WI38 (cell line): ENCODE data around the gene IFI16.
"Not testable (repeated sequence)": the region's sequence is repeated elsewhere in the genome, so short reads cannot be mapped to it uniquely, and the experiment has no call there.

ENCODE experiments used
- H3K4me3 ChIP-seq: 2 replicates; pipeline ENCODE4 v1.5.1; 2011; ENCODE audit warnings: low read depth, mild to moderate bottlenecking, control low read depth, low read length
- TF ChIP-seq, protein P1 (sequence below): IDR thresholded peaks from 2 replicates; pipeline ENCODE4 v1.5.1; 2012; ENCODE audit warnings: low read depth, mild to moderate bottlenecking, control low read depth, low read length

The IFI16 gene

DNA sequence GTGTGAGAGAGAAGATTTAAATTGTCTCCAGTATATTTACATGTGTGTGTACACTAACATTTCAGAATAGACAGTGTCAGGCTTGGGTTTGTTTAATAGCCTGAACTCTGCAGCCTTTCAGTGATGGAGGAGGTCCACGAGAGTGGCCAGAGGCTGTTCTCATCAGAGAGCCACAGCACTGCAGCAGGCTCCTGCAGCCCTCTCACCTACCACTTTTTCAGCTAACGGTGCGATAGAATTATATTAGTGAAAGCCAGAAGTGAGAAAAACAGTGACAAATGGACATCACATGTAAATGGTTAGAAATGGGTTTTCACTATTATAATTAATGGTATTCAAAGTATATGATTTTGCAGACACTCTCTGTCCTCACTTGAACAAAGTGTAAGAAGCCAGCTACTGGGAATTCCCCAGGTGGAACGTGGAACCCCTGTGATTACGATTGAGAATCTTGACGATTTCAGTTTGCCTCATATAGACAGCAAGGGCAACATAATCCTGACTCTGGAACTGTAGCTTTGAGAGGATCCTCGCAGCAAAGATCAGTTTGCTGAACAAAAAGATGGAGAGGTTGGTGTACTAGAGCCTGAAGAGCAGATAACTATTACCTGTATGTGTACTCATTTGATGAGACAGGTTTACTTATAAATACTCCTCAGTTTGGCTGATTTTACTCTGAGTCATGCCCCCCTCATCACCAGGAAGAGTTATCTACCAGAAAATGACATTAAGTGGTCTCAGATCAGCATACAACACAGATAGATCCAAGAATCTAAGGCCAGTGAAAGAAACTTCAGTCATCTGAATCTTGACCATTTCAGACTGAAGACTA is 31.4 kb downstream of the IFI16 start:
- TF ChIP-seq, protein P1, sequence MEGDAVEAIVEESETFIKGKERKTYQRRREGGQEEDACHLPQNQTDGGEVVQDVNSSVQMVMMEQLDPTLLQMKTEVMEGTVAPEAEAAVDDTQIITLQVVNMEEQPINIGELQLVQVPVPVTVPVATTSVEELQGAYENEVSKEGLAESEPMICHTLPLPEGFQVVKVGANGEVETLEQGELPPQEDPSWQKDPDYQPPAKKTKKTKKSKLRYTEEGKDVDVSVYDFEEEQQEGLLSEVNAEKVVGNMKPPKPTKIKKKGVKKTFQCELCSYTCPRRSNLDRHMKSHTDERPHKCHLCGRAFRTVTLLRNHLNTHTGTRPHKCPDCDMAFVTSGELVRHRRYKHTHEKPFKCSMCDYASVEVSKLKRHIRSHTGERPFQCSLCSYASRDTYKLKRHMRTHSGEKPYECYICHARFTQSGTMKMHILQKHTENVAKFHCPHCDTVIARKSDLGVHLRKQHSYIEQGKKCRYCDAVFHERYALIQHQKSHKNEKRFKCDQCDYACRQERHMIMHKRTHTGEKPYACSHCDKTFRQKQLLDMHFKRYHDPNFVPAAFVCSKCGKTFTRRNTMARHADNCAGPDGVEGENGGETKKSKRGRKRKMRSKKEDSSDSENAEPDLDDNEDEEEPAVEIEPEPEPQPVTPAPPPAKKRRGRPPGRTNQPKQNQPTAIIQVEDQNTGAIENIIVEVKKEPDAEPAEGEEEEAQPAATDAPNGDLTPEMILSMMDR = no peak
- H3K4me3 ChIP-seq = no peak overlapping the region

DNA sequence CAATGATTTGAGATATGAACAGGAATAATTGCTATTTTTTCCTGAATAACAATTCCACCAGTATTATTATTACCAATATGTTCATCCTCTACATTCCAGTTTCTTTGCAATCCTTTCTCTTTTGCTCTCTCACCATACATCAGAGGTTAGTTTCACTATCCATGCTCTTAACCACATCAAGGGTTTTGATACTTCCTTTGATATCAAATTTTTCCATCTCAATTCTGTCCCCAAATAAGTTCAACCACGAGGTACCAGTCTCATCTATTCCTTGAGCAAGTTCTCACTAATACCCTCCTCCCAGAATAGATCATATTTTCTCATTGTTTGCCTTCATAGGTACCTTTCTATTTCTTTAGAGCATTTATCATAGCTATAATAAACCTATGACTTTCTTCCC is 36.8 kb downstream of the IFI16 start:
- H3K4me3 ChIP-seq = not testable (repeated sequence)

DNA sequence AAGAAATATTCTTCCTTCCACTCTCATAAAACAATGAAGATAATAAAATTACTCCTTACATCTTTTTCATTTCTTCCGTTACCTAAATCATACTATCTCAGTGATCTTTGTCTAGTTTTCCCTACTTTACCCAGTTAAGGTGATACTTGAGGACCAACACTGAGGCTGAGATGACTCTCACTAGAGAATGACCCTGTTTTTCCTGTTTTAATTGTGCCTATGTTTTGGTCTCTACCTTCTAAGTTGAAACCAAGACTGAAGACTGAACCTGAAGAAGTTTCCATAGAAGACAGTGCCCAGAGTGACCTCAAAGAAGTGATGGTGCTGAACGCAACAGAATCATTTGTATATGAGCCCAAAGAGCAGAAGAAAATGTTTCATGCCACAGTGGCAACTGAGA is 41.7 kb downstream of the IFI16 start:
- TF ChIP-seq, protein P1 = no peak
- H3K4me3 ChIP-seq = no peak overlapping the region

DNA sequence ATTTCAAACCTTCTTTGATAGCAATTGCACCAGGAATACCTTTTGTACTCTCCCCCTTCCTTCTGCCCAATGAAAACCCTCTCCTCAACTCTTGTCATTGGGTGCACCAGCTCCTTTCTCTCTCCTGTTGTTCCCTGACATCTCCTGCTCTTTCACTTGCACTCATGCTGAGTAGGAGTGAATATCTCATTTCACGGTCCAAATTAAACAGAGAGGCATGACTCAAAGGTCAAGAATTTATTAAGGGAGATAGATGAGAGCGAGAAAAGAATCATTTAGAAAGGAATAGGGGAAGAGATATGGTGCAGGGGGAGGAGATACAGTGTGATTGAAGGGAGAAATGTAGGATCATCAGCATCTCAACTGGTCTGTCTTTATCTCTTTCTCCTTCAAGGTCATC is 44.7 kb downstream of the IFI16 start:
- TF ChIP-seq, protein P1 = no peak
- H3K4me3 ChIP-seq = no peak overlapping the region

DNA sequence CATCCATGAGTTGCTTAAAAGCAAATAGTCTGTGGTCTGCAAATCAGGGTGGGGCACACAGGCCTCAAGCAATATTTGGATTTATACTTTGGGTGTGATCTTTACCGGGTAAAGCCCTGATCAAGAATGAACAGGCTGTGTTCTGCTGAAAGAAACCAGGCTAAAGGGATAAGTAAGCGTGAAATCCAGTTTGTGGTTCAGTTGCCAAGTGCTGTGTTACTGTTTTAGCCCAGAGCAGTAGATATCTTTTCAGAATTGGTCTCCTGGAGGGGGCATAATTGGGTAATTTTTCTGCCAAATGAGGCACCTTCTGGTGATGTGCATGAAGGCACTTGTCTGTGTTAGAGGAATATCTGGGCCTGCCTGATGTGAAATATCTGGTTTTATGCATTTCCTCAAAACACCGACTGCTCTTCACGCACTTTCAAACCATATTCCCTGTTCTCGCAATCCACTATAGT is 45.5 kb downstream of the IFI16 start:
- TF ChIP-seq, protein P1 = no peak
- H3K4me3 ChIP-seq = no peak overlapping the region

DNA sequence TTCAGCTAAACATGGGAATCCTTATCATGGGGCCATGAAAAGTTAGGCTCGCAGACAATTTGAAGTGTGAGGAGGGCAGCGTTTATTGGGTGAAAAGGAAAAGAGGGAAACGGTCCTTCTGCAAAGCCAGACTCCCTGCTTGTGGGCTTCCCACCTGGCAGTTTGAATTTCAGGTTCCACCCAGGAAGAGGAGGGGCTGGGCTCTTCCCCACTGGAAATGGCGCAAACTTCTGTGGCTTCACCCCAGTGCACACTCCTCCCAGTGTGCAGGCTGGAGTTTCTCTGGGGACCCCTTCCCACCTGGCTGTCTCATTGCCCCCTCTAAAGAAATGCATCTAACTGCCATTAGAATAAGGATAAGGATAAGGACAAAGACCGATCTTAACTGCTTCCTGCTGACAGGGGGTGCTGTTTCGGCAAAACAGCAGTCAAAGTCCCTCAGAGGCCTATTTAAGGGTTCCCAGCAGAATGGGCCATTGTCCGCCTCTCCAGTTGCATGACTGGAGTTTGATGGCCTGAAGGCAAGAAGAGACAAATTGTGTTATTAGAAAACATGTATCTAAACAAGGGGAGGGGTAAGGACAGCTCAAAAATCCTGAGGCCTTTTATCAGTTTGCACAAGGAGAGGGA is 46.5 kb downstream of the IFI16 start:
- TF ChIP-seq, protein P1 = no peak
- H3K4me3 ChIP-seq = no peak overlapping the region

DNA sequence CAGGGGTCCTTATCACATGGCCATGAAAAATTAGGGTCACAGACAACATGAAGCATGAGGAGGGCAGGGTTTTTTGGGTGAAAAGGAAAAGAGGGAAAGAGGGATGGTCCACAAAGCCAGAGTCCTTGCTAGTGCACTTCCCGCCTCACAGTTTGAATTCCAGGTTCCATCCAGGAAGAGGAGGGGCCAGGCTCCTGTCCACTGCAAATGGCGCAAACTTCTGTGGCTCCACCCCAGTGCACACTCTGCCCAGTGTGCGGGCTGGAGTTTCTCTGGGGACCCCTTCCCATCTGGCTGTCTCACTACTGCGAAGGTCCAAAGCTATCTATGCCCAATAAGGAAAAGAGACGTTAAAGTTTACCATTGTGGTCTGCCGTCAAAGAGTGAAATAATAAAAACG is 49.0 kb downstream of the IFI16 start:
- TF ChIP-seq, protein P1 = no peak
- no peak overlapping the region for H3K4me3 ChIP-seq
